Fibroblast of skin of scalp (primary cell): ENCODE results near the gene HMMR.
A peak's percentile ranks its signal among the peaks of the same experiment; 100 is the strongest.

Experiments
- DNase-seq: peaks from one replicate; pipeline ENCODE4 v3.0.0-alpha.2; 2013

The HMMR gene

DNA sequence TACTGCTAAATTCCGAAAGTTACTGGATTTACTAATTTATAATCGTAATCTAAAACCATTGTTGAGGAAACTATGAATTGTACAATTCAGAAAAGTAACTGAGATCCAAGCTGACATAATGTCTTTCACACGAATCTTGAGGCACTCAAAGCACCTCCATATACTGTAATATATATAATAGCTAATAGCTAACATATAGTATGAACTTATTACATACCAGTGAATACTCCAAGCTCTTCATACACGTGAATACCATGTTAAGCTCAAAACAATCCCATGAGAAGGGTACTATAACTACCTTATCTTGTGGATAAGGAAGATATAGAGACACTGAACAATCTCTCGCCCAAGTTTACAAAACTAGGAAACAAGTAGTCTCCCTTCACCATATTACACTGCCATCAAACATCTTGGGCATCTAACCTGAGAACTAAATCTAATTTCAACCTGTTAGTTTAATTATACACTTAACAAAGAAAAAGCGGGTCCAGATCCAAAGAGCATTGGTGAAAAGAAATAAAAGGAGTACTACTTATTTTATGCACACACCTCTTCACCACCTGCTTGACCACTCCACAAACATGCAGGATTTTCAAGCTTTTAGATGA is 1.6 kb upstream of the HMMR start:
- no peak for DNase-seq

DNA sequence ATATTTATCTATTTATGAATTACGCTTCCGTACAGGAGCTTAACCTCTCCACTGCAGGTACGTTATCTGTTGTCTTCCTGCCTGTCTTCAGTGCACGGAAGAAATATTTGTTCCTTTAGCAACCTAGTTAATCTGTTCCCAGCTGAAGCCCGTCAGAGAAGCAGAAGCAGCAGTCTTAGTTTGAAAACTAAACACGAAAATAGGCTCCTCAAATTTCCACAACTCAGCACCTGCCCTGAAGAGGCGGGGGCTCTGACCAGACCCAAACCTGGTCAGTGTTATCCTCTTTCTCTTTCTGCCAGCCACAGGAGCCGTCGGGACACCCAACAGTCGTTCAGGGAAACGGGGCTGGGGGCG is 992 bp upstream of the HMMR start:
- no peak for DNase-seq

GRCh38 chr5:163459819-163460561 is 442 bp upstream of the HMMR start, which contains the start of gene NUDCD2:
NUDCD2 (minus strand) TSS chr5:163460102; CDS start chr5:163460050, 52 bp downstream.
- DNase-seq, result peak; percentile 99

- DNase-seq, result peak; percentile 12
These were observed 2.6 kb downstream of the HMMR start for GRCh38 chr5:163463063-163463435.

GRCh38 chr5:163467682-163468081 is 7.2 kb downstream of the HMMR start:
- no peak for DNase-seq

DNA sequence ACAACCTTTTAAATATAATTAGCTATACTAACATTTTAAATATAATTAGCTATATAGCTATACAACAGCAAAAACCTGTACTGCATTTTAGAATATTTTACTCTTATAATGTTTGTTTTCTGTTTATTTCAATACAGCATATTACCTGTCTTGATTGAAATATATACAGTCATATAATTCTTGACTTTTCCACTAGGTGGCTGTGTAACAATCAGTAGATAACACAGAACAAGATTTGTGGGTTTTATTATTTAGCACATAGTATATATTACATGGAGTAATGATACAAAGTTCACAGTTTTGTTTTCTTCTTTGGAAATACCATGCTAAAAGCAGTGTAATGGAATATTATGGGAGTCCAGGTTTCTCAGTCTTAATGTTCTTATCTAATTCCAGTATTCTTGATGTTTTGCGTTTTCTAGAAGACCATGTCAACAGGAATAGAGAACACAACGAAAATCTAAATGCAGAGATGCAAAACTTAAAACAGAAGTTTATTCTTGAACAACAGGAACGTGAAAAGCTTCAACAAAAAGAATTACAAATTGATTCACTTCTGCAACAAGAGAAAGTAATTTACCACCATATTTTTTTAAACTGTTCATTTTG is 13.3 kb downstream of the HMMR start:
- DNase-seq, result peak; percentile 16

- no peak for DNase-seq
These were observed 15.0 kb downstream of the HMMR start for GRCh38 chr5:163475411-163475810.

DNA sequence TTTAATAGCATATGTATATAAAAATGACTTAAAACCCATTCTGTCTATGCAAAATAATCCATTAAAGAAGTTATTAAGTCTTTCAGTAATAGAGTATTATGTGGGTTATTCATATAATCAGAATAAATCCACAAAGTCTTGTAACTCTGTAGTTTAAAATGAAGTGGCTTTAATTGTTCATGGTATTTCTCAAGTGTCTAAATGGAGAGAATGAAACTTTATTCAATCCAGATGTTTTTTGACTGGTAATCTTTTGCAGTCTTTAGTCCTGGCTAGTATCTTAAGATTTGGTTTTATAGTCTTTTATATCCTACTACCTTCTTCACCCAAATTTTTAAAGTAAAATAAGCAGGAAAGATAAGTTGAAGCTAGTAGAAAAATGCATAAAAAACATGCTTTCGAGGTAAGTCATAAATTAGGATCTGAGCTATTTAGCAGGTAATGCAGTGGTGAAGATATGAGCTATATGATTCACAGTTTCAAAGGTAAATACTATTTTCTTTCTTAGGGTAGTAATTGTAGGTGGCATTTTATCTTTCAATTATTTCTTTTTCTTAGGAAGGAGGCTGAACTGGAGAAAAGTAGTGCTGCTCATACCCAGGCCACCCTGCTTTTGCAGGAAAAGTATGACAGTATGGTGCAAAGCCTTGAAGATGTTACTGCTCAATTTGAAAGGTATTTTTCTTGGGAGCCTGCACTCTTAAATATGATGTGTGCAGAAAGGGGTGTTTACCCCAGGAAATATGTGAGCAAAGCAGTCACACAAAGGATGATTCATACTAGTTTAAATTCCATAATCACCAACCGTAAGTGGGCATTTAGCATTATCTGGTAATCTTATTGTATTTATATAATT is 17.9 kb downstream of the HMMR start:
- peak; percentile 29 for DNase-seq

GRCh38 chr5:163478982-163479271 is 18.5 kb downstream of the HMMR start:
- no peak for DNase-seq

DNA sequence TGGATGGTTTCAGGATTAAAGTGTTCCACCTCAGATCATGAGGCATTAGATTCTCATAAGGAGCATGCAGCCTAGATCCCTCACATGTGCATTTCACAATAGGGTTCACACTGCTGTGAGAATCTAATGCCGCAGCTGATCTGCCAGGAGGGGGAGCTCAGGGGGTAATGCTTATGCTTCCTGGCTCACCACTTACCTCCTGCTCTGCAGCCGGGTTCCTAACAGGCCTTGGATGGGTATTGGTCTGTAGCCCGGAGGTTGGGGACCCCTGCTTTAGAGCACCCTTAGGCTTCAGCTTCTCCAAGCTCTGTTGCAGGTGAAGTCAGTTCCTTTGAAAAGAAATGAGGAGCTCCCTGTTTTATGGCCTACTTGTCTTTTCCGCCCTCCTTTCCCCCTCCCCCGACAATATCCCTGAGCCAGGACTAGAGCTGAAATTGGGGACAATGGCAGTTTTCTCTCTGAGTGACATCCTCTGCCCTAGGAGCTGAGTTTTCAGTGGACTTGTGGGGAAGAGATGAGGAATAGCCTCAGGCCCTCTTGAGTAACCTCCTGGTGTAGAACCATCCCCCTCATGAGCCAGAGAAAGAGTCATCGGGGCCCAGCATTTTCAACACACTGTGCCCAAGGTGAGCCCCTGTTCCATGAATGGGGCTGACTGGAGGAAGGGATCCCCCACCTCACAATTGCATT is 28.8 kb downstream of the HMMR start:
- DNase-seq, result no peak

DNA sequence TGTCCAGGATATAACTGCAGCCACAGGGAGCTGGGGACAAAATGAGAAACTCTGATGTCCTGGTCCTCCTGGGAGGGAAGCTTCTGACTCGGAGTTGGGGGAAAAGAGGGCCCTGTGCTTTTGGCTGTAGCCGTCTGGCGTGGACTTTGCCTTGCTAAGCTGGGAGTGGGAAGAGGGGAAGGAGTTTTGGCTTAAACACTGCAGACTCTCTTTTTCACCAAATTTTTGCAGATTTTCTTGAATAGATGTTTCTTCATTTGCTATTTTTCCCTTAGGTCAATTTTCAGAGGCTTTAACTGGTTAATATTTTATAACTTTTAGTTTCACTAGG is 29.3 kb downstream of the HMMR start:
- no peak for DNase-seq

GRCh38 chr5:163496286-163496685 is 35.9 kb downstream of the HMMR start:
- peak; percentile 58 for DNase-seq

DNA sequence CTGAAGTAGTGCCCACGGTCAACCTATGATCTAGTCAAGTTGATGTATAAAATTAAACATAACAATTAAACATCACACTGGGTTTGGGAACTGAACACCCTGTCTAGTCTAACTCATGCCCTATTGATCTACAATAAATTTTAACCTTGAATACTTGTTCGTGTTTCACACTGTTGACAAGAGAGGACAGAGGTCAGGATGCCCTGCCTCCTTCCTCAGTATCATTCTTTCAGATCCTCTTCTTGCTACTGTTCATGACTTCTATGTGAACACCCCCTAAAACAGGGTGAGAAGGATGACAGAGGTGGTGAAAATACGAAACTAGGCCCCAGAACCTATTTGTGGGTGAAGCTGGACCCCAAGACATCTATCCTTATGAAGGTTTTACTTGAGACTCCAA is 36.9 kb downstream of the HMMR start:
- no peak for DNase-seq

GRCh38 chr5:163498886-163499285 is 38.5 kb downstream of the HMMR start:
- peak; percentile 37 for DNase-seq

DNA sequence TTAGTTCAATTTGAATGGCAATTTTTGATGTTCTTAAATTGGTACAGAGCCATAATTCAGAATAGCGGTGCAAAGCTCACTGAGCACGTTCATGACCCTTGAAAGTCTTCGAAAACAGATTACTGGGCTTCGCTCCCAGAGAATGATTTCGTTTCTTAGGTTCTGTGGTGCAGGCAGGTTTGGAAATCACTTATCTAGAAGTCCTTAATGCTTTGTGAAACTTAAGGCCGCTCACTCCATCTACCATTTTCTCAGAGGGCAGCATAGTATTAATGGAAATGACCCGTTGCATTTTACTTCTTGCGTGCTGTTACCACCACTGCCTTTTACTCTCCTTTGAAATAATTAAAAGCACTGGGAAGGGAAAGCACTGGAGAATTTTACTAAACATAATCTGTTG is 42.1 kb downstream of the HMMR start:
- no peak for DNase-seq

DNA sequence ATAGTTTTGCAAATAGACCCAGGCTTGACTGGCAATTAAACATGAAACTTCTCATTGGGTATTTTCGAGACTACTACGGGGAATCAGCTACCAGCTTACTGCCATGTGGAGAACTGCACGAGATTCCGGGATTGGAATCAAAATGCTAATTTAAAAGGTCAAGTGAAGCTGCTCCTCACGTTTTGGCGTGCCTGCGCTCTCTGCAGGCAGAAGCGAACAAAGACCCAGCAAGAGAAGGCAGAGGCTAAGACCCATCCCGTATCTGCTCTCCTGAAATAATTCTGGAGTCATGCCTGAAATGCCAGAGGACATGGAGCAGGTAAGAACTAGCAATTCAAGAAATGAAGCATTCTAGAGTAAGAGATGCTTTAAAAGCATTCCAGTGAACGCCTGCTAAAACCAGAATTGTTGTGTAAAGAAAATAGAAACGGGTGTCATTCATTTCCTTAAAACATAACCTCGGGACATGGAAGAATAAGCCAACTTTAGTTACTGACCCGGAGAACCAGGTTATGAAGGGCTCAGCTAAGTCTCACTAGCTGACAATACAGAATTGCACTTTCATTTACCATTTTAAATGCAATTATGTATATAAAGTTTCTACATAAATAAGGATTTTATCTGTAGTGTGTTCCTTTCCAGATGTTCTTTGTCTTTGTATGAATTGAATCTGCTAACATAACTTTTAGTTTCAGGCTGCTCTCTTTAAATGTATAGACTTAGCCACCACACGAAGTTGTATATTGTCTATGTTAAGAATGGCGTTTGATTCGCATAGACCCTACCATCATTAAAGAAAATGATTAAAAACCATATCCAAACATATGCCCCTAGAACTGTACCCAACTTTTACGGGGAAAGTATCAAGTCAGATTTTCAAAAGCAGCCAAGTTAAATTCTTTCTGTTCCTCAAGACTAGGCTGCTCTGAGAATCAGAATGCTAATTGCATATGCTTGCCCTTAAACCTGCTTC is 43.0 kb downstream of the HMMR start:
- peak; percentile 82 for DNase-seq

DNA sequence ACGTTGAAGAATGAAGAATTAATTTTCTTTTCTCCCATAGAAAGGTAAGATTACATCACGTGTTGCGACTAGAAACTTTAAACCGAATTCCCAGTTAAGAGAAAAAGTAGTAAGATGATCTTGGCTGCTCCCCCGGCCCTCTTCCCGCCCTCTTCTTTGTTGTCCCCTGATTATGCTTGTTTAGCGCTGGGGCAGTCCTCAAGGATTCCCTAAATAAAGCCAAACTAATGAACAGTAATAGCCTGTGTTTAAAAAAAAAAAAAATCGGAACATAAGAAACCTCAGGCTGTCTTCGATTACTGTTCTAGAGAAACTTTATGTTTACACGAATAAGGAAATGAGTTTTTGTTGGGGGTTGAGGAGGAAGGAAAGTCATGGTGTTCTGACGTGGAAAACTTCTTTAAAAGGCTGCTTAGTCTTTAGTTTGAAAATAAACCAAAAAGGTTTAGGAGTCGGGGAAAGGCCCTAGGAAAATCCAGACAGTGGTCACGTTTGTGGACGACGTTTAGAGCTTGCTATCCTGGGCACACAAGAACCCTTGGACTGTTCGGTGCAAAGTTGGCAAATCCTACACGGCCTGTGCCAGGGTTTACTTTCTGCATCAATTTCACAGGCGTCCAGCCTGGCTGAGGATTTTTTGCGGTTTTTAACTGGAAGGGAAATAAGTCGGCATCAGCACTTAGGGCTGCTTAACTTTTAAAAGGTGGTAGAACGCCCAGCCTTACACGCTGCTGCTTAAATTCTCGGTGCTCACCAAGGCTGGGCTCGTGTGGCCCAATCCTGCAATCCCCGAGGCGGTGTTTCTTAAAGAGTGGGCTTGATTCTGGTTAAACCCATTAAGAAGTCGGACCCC is 43.9 kb downstream of the HMMR start:
- DNase-seq, result peak; percentile 51

DNA sequence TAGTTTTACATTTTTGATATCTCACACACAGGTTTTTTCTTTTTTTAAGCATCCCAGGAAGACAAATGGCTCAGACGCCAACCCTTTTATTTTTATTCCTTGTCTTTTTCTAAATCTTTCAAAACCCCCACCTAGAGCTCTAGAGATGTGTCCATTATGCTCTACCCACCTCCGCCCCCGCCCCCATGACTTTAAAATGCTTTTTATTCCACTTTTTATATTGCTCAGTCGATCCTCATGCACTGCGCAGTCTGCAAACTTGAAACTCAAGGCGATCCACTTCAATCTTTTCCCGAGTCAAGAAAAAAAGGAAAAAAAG is 44.6 kb downstream of the HMMR start:
- no peak for DNase-seq

- DNase-seq, result peak; percentile 94
These were observed 45.1 kb downstream of the HMMR start, which contains the start of gene MAT2B for GRCh38 chr5:163505368-163506094. MAT2B (plus strand) TSS chr5:163505619; CDS start chr5:163505687, 68 bp downstream.

DNA sequence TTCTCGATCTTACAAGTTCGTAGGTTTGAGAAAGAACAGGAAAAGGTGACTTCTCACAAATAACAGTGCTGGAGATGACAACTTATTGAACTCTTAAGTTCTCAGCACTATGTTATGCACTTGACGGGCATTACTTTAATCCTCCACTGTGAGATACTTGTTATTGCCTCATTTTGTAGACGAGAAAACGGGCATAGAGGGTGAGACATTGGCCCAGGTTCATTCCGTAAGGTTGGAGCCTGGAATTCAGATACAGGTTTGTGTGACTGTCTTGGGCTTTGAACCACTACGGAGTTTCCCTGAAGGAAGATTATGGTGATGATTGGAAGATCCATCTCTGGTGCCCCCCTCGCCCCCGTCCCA is 45.6 kb downstream of the HMMR start:
- DNase-seq, result no peak
